ENCODE results near the gene OR51I1.

Gene OR51I1, protein sequence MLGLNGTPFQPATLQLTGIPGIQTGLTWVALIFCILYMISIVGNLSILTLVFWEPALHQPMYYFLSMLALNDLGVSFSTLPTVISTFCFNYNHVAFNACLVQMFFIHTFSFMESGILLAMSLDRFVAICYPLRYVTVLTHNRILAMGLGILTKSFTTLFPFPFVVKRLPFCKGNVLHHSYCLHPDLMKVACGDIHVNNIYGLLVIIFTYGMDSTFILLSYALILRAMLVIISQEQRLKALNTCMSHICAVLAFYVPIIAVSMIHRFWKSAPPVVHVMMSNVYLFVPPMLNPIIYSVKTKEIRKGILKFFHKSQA

GRCh38 chr11:5441414-5441813, at the start of gene OR51I1:
OR51I1 (minus strand) TSS chr11:5441514; CDS start chr11:5441514, 0 bp downstream.
- DNase-seq = no peak

DNA sequence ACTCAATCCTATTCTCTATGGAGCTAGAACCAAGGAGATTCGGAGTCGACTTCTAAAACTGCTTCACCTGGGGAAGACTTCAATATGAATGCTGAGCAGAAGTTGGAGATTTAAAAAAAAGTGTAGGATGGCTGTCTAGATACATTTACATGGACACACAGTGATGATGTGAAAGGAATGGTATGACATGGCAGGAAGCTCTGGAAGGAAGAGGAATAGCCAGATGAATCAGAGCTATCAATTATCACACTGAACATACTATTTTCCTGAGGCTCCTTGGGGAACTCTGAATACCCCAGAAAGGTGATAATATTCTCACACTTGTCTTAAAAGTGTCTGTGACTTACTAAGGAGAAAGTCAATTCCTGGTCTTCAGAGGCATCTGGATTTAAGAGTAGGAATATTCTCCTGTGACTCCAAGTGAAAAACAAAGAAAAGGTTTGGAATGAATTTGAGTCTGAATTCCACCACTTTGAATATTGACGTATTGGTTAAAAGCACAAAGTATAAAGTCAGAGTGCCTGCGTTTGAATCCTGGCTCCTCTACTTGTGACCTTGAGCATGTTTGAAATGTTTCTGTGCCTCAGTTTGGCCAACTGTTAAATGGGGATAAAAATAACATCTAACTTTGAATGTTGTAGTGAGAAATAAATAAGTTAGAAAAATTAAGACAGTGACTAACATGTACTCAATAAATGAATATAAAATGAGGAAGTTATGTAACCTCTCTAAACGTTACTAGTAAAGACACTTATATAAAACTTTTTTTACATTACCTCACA, 48.5 kb upstream of the OR51I1 start:
- DNase-seq = no peak

GRCh38 chr11:5488798-5489399, 47.6 kb upstream of the OR51I1 start:
- no peak for DNase-seq

GRCh38 chr11:5488385-5488784, 47.1 kb upstream of the OR51I1 start, which contains the start of gene OR52D1:
OR52D1 (plus strand) TSS chr11:5488685; CDS start chr11:5488707, 22 bp downstream.
- no peak for DNase-seq

DNA sequence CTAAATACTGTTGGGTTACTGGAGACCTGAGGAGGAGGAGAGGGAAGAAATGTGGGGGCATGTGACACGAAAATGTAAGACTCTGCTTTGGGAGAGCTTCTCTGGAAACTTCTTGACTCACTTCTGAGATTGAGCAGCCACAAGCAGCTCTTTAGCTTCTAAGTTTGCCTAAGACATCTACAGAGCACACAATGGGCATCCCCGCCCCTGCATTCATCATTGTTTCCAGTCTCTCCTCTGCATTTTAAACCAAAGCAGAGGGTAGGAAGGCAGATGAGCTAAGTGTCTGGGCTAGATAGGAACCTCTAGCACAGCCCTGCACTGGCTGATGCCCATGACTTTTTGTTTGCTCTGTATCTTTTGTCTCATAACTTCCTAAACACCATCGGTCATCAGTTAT, 45.1 kb upstream of the OR51I1 start:
- DNase-seq = no peak

DNA sequence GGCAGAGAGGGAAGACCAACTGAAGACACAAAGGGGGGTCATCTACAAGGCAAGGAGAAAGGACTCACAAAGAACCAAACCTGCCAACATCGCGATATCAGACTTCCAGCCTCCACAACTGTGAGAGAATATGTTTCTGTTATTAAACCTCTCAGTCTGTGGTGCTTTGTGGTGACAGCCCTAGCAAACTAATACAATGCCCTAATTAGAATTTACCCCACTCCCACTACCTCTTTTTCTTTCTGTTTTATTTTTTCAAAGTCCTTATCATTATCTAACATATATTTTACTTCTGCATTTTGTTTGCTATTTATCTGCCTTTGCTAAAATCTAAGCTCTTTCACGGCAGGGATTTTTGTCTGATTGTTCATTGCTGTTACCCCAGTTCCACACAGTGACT, 44.7 kb upstream of the OR51I1 start:
- no peak for DNase-seq

- no peak for DNase-seq
Measured at GRCh38 chr11:5476186-5476819, 35.0 kb upstream of the OR51I1 start.

DNA sequence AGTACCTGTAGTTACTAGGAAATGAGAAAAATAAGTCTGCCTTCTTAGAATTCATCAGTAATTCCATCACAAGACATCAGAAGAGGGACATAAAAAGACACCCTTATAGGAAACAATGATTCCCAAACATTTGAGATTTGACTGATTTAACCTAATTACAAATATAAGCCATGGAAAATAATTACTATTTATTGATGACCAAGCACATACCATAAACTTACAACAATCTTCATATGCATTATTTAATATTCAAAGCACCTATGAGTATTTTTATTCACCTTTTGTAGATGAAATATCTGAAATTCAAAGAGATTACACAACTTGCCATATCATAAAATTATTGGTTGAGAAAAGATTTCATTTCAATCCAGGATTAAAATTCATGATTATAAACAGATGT, 32.6 kb upstream of the OR51I1 start:
- DNase-seq = no peak

DNA sequence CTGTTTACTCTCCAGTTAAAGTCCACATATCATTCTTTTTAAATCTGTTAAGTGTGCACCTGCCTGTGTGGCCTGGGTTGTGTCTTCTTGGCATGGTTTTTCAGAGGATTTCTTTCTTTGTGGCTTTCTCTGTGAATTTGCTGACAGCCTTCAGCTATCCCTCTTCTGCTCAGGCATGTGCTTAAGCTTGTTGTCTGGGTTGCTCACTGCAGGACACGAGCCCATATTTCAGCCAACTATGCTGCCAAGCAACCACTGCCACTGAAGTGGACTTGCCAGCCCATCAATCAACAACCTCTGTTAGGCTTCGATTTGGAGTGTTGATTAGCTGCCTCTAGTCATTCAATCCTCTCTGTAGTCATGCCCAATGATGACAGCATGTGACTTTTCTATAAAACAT, 26.2 kb upstream of the OR51I1 start:
- DNase-seq = no peak

DNA sequence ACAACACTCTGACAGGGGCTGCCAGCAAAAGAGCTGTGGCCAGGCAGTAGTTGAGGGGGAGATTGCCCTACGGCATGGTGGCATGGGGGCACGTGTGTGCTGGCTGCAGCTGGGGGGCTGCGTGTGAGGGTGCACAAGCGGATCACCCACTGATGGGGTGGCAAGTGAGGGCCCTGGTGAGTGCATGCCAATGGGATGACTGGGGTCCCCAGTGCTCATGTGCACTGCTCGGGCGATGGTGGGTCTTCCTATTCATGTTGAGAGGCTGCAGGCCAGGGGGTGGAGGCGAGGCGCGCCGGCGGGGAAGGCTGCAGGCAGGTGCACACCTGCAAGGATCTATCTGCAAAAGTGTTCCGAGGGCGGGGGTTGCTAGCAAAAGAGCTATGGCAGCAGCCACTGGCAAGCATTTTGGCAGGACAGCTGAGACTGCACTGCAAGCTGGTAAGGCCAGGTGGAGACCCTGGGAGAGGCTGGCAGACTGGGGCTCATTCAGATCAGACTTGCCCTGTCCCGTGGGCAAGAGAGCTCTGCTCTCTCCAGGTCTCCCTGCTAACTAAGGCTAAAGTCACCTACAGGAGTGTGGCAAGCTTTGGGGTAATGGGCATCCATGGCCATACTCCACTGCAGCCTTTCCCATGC, 19.8 kb upstream of the OR51I1 start:
- no peak for DNase-seq

DNA sequence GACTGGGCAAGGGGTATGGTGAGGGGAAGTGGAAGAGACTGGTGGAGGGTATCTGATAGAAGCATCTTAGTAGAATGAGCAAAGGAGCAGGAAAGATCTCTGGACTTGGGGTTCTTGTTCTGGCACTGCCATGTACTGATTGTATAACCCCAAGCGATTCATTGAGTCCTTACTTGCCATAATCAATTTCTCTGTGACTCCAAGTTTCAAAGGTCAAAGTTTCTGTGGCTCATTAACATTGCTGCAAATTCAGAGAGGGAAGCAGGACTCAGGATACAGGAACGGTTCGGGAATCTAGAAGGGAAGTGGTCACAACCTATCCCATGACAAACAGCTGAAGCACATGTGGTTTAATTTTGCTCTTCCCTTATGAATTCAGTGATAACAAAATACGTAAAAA, 8.1 kb upstream of the OR51I1 start:
- no peak for DNase-seq

GRCh38 chr11:5449023-5449422, 7.7 kb upstream of the OR51I1 start, which contains the start of gene OR51I2:
OR51I2 (plus strand) TSS chr11:5449323; CDS start chr11:5453489, 4,166 bp downstream.
- no peak for DNase-seq

DNA sequence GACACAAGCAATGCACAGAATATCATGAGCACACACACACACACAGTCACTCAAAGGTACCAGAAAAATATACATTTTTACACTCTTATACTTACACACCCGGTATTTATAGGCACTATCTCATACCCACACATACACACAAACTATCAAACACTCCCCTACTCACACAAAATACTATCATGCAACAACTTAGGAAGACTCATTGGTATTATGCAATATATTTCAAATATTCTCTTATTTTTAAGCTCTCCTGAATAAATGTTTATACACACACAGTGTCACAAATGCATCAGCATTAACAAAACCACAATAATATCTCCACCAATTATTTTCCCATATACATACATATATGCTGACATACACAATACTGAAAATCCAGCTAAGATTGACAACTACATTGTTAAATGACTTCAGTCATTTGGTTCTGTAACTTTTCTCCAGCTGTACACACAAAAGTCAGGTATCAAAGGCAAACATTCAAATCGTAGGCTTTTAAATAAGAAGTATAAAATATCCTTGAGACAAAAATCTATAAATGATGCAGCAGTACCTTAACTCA, 2.6 kb upstream of the OR51I1 start:
- DNase-seq = no peak

GRCh38 chr11:5423131-5423530, 18.2 kb downstream of the OR51I1 start:
- no peak for DNase-seq

GRCh38 chr11:5421811-5422210, 19.5 kb downstream of the OR51I1 start, which contains the start of gene OR51Q1:
OR51Q1 (plus strand) TSS chr11:5422111; CDS start chr11:5422201, 90 bp downstream.
- DNase-seq = no peak

DNA sequence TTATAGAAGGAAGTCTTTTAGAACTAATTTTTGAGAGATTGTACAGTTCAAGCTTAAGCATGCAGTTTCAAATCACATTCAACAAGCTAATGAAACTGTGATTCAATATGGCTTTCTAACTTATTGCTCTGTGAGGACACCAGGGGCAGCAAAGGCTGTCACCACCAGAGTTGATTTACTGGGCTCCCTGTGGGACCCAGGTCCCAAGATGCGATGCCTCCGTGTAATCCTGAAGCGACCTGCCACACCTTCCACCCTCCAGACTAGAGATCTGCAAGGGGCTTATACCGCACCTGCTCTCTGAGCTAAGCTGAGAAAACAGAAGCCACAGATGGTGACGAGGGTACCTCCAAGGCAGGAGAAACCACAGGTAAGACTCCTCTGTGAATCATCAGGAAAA, 20.3 kb downstream of the OR51I1 start:
- DNase-seq = no peak

DNA sequence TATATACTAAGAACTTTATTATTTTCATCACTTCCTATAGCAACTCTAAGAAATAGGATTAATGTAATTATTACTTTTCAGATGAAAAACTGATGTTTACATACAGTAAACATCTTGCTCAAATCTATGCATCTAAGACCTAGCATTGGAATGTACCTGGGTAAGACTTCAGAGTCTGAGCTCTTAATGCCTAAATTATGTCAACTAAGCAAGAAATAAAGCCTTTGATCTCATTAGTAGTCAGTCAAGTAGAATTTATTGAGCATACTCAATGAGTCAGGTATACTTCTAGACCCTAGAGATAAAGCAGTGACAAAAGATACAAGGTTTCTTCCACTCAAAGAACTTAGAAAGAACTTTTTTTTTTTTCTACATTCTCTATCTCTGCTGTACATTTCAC, 36.1 kb downstream of the OR51I1 start:
- no peak for DNase-seq

DNA sequence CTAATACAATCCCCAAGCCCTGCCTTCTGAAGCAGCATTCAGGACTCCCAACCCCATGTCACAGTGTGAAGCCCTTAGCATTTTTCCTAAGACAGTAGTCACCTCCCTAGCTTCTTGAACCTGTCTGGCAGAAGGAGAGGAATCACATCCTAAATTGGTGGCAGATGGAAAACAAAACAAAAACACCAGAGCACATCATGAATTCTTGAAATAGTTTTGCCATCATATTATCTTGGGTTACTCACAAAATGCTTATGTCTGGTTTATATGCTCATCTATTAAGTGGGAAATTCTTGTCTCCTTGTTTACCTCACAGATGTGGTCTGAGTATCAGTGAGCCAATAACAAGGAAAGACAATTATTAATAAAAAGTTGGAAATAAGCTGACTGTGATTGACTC, 42.4 kb downstream of the OR51I1 start:
- no peak for DNase-seq

DNA sequence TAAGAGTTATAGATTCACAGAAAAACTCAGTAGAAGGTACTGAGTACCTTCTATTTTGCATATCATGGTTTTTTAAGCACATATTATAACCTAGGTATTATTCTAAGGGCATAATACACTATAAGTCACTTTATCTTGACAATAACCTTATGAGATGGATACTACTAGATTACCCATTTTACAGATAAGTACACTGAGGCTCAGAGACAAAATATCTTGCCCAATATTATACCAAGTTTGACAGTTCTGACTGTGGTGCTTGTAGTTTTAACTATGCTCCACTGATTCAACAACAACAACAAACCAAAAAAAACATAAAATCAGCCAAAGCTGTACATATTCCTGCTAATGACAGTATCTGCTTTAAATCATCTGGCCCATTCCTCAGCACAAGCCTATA, 47.2 kb downstream of the OR51I1 start:
- no peak for DNase-seq

All from NCI-H1436 (cell line).